ENCODE measurements around the gene ERGIC3.
"Not testable (repeated sequence)": the region's sequence is repeated elsewhere in the genome, so short reads cannot be mapped to it uniquely, and the experiment has no call there.

- TF ChIP-seq, protein P1, sequence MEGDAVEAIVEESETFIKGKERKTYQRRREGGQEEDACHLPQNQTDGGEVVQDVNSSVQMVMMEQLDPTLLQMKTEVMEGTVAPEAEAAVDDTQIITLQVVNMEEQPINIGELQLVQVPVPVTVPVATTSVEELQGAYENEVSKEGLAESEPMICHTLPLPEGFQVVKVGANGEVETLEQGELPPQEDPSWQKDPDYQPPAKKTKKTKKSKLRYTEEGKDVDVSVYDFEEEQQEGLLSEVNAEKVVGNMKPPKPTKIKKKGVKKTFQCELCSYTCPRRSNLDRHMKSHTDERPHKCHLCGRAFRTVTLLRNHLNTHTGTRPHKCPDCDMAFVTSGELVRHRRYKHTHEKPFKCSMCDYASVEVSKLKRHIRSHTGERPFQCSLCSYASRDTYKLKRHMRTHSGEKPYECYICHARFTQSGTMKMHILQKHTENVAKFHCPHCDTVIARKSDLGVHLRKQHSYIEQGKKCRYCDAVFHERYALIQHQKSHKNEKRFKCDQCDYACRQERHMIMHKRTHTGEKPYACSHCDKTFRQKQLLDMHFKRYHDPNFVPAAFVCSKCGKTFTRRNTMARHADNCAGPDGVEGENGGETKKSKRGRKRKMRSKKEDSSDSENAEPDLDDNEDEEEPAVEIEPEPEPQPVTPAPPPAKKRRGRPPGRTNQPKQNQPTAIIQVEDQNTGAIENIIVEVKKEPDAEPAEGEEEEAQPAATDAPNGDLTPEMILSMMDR (IDR thresholded peaks at IDR 0.05): not testable (repeated sequence)
- TF ChIP-seq EP300, POLR2A (IDR thresholded peaks at IDR 0.05): not testable (repeated sequence)
Measured at GRCh38 chr20:35555461-35555860, 13.6 kb downstream of the ERGIC3 start.
